Epithelial cell of esophagus (primary cell): Measurements from ENCODE around the gene LMO7.

Experiments
- DNase-seq: peaks from one replicate; pipeline ENCODE4 v3.0.0; 2010; ENCODE audit warnings: low read depth
- H3K4me3 ChIP-seq: 2 replicates; pipeline ENCODE4 v1.5.1; 2011; ENCODE audit warnings: mild to moderate bottlenecking, low read length, control low read depth
- TF ChIP-seq, protein P1 (sequence below): IDR thresholded peaks from 2 replicates; pipeline ENCODE4 v1.5.1; 2011; ENCODE audit warnings: low read depth, mild to moderate bottlenecking, low read length, control low read depth, inconsistent platforms; ENCODE audit not compliant: insufficient read depth; ENCODE audit errors: missing control alignments

Gene LMO7

DNA sequence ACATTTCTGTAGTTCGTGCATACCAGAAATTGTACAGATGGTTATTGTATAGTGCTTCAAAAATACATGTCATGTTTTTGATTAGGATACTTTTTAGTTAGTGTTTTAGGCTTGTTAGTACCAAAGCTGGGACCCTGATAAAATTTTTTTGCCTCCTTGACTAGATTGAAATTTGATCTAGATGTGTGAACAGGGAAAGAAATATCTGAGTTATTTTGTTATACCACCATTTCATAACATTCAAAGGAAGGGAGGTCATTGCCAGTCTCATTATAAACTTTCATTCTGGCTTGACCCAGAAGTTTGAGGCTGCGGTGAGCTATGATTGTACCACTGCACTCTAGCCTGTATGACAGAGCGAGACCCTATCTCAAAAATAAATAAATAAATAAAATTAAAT is 9.0 kb downstream of the LMO7 start:
- DNase-seq, result no peak
- H3K4me3 ChIP-seq, result no peak overlapping the region
- TF ChIP-seq, protein P1, sequence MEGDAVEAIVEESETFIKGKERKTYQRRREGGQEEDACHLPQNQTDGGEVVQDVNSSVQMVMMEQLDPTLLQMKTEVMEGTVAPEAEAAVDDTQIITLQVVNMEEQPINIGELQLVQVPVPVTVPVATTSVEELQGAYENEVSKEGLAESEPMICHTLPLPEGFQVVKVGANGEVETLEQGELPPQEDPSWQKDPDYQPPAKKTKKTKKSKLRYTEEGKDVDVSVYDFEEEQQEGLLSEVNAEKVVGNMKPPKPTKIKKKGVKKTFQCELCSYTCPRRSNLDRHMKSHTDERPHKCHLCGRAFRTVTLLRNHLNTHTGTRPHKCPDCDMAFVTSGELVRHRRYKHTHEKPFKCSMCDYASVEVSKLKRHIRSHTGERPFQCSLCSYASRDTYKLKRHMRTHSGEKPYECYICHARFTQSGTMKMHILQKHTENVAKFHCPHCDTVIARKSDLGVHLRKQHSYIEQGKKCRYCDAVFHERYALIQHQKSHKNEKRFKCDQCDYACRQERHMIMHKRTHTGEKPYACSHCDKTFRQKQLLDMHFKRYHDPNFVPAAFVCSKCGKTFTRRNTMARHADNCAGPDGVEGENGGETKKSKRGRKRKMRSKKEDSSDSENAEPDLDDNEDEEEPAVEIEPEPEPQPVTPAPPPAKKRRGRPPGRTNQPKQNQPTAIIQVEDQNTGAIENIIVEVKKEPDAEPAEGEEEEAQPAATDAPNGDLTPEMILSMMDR, result no peak

DNA sequence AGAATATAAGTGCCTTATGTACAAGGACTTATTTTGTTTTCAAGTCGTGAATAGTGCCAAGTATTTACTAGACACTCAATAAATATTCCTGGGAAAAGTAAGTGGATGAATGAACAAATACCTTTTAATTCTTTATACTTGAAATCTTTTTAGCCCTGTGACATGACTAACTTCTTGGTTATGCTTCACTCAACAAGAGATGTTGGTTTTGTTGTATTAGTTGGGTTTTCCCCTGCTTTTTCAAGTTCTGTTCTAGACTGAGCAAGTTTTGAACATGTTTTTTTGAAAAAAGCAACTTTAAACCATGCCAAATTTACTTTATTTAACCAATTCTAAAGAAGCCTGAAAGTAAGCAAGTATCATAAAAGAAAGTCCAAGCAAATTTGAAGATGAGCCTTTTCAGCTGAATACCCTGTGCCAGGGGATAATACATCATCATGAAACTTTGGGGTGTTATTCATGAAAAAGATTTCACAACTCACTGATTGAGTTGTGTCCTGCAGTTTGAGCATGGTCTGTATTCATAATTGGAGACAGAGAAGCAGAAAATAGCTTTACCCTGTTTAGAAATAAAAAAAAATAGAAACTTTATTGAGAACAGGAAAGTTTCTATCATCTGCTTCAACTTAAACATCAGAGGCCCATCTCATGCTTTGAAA is 11.1 kb downstream of the LMO7 start:
- peak; percentile 43 for DNase-seq
- TF ChIP-seq, protein P1, result no peak

DNA sequence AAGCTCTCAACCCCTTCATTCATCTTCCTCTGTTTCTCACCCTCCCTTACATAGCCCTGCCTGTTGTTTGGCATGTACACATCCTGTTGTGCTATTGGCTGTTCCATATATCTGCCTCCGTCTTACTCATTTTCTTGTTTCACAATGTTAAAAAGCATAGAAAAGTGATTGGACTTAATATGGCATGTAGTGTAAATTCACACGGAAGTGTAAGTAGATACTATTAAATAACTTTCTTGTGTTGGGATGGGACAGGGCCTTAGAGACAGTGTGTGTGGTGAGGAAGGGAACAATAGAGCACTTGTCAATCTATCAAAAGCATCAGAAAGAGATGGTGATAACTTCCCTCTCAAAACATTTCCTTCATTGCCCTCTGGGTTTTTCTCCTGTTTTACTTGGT is 12.3 kb downstream of the LMO7 start:
- no peak overlapping the region for H3K4me3 ChIP-seq
- TF ChIP-seq, protein P1, result no peak
- peak; percentile 24 for DNase-seq

More for the DNA sequence above, 11.1 kb downstream of the LMO7 start:
- H3K4me3 ChIP-seq, result no peak overlapping the region

DNA sequence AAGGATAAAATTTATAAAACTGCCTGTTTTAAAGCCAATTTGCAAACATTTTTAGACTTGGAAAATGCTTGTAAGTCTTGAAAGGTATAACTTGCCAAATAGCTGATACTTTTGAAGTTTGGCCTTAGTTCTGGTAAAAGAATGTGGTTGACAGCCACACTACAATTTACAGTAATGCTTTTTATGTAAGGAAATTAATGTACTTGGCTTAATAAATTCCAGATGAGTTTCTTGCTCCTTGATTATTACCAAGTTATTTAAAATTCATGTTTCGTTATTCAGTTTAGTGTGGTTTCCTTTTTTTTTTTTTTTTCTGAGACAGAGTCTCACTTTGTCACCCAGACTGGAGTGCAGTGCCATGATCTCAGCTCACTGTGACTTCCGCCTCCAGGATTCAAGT is 14.9 kb downstream of the LMO7 start:
- DNase-seq, result no peak
- TF ChIP-seq, protein P1, result no peak
- no peak overlapping the region for H3K4me3 ChIP-seq

DNA sequence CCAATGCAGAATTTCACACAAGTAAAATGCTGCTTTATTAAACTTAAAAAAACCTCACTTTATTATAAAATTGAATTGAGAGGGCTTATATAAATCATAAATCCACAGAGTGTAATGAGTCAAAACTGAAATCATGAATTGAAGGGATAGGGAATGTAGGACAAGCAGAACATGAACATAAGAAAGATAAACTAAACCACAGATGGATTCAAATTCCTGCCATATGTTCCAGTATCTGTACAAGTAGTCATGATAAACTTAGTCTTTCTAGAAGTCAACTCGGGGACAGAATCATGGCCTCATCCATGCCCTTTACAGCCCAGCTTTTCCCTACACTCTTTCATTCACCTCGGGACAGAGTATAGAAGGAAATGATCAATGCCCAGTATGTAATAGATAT is 16.6 kb downstream of the LMO7 start:
- H3K4me3 ChIP-seq, result no peak overlapping the region
- TF ChIP-seq, protein P1, result no peak
- DNase-seq, result no peak

DNA sequence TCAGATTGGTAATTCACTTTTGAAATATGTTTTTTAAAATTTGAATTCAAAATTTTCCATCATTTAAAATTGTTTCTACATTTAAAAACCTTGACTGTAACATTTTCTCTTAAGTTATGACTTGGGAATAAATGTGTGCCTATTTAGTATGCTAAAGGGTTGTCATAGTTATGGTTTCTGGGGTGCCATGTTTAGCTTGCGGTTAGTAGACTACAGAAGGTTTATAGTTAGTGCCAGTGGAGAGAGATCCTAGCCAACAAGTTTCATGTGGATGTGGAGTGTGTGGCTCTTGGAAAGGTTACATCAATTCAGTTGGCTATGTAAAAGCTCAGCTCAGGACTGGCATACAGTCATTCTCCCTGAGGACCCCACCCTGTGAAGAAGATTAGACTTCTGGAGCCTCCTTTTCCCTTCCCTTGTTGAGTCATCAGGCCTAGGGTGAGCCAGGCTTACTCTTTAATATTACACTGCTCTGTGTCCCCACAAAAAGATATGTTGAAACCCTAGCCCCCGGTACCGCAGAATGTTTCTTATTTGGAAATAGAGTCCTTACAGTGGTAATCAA is 20.4 kb downstream of the LMO7 start:
- DNase-seq, result peak; percentile 55
- TF ChIP-seq, protein P1, result no peak

DNA sequence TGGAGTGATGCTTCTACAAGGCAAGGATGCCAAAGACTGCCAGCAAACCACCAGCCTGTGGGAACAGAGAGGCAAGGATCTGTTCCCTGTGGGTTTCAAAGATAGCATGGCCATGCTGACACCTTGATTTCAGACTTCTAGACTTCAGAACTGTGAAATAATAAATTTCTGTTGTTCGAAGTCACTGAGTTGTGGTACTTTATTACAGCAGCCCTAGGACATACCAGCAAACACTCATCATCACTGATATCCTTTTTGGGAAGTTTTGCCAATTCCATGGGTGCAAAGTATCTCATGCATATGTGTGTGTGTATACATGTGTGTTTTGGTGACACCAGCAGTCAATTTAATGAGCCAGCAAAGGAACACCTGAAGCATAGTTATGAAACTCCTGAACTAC is 21.0 kb downstream of the LMO7 start:
- TF ChIP-seq, protein P1, result no peak
- DNase-seq, result no peak
- no peak overlapping the region for H3K4me3 ChIP-seq

More for the DNA sequence above, 20.4 kb downstream of the LMO7 start:
- no peak overlapping the region for H3K4me3 ChIP-seq
